GM13976 (cell line): ENCODE results near the gene UNC5A.

Source experiments
- DNase-seq: peaks from one replicate; pipeline ENCODE4 v3.0.0; 2012; ENCODE audit warnings: low spot score
- CTCF ChIP-seq: IDR thresholded peaks from 2 replicates; pipeline ENCODE4 v1.5.1; 2012; ENCODE audit warnings: borderline replicate concordance, mild to moderate bottlenecking; ENCODE audit not compliant: insufficient read depth; ENCODE audit errors: extremely low read depth, missing control alignments, control extremely low read depth
- in situ Hi-C: fragments of 300-500 bp; cut with MboI; formaldehyde crosslinking; loops from one replicate; pipeline ENCODE4 v1.12.0; 2022; ENCODE audit warnings: low sequenced_read_pairs, mixed read lengths, inconsistent platforms; ENCODE audit not compliant: unreplicated experiment

UNC5A gene

GRCh38 chr5:176902102-176902814, 91.9 kb downstream of the UNC5A start:
- no peak for DNase-seq
- no peak for TF ChIP-seq CTCF
- in situ Hi-C loops, result no loop called here

- no peak for DNase-seq
- TF ChIP-seq CTCF, result no peak
- in situ Hi-C loops, result no loop called here
Observed at GRCh38 chr5:176902911-176903664, 92.7 kb downstream of the UNC5A start.

GRCh38 chr5:176904276-176904675, 93.9 kb downstream of the UNC5A start:
- no peak for DNase-seq
- no peak for TF ChIP-seq CTCF
- in situ Hi-C loops, result no loop called here

- DNase-seq, result no peak
- in situ Hi-C loops, result no loop called here
- no peak for TF ChIP-seq CTCF
Observed at GRCh38 chr5:176906126-176906525, 95.8 kb downstream of the UNC5A start.

GRCh38 chr5:176906796-176907195, 96.4 kb downstream of the UNC5A start:
- in situ Hi-C loops, result no loop called here
- no peak for TF ChIP-seq CTCF

GRCh38 chr5:176908675-176909368, 98.5 kb downstream of the UNC5A start:
- in situ Hi-C loops, result no loop called here
- no peak for TF ChIP-seq CTCF
- DNase-seq, result no peak

More at GRCh38 chr5:176906796-176907195, 96.4 kb downstream of the UNC5A start:
- no peak for DNase-seq
